Right ventricle myocardium superior (tissue), 1 donor: Measurements from ENCODE around the gene FAM151B. TPM values are rescaled to one million over a fixed set of nuclear protein-coding genes. Genes with fewer than 3 reads are reported as not detected.
"Not testable (repeated sequence)": the region's sequence is repeated elsewhere in the genome, so short reads cannot be mapped to it uniquely, and the experiment has no call there.

Source experiments
- ATAC-seq: fragments of 200-7000 bp; cut with Tn5 transposase; one replicate; pipeline ENCODE4 v1.9.1; 2020; ENCODE audit warnings: mild to moderate bottlenecking; ENCODE audit not compliant: poor library complexity
- DNase-seq: peaks from one replicate; pipeline ENCODE4 v3.0.0-alpha.2; 2020
- intact Hi-C: fragments of 100-400 bp; cut with DNase I; formaldehyde crosslinking; loops from one replicate; pipeline ENCODE4 v1.11.2; 2022
- total RNA-seq: library from RNA; stranded (reverse); fragmentation: NEBNext Ultra II Directional; extraction: Animal tissue kit (Norgen Biotek cat#: 25700); gene quantifications from one replicate; pipeline ENCODE4 v1.2.1, GENCODE V29; 2021
- donor health status: DM: no; HTN: yes; CAD: no; lungs with severe emphysema.

FAM151B gene
- total RNA-seq, 1 donor from 2014 or later, result 1.5 TPM

DNA sequence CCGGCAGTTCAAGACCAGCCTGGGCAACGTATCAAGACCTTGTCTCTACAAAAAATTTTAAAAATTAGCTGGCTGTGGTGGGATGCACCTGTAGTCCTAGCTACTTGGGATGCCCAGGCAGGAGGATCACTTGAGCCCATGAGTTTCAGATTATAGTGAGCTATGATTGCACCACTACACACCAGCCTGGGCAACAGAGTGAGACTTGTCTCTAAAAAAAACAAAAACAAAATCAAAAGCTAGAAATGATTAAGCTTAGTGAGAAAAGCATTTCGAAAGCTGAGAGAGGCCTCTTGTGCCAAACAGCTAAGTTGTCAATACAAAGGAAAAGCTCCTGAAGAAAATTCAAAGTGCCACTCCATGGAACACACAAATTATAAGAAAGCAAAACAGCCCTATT is 4.8 kb downstream of the FAM151B start:
- DNase-seq (no peak), ATAC-seq (no peak)
- intact Hi-C loops, result no loop called here

- ATAC-seq, intact Hi-C loops: not testable (repeated sequence)
Measured at GRCh38 chr5:80493443-80493842, 5.5 kb downstream of the FAM151B start.

GRCh38 chr5:80495891-80496290 is 8.0 kb downstream of the FAM151B start:
- DNase-seq (no peak), ATAC-seq (no peak)
- intact Hi-C loops, result no loop called here

More at GRCh38 chr5:80493443-80493842, 5.5 kb downstream of the FAM151B start:
- not testable (repeated sequence) for DNase-seq

DNA sequence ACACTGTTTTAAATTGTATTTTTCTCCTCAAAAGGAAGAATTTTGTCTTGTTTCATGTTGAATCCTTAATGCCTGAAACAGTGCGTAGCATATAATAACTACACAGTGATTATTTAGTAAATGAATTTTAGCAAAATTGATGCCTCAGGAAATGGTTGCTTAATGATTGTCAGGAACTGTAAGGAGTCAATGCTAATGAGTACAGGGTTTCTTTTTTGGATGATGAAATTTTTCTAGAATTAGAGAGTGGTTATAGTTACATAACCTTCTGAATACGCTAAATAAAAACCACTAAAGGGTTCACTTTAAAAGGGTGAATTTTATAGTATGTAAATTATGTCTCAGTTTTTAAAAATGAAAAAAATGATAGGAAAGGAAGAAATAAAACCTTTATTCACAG is 14.9 kb downstream of the FAM151B start:
- ATAC-seq, result no peak
- intact Hi-C loops, result no loop called here
- no peak for DNase-seq

- intact Hi-C loops, result no loop called here
- DNase-seq (no peak), ATAC-seq (no peak)
Measured at GRCh38 chr5:80503641-80504040, 15.7 kb downstream of the FAM151B start.

- intact Hi-C loops, result no loop called here
- DNase-seq (no peak), ATAC-seq (no peak)
Measured at GRCh38 chr5:80504833-80505232, 16.9 kb downstream of the FAM151B start.

GRCh38 chr5:80507663-80508062 is 19.8 kb downstream of the FAM151B start:
- DNase-seq (no peak), ATAC-seq (no peak)
- intact Hi-C loops, result no loop called here

DNA sequence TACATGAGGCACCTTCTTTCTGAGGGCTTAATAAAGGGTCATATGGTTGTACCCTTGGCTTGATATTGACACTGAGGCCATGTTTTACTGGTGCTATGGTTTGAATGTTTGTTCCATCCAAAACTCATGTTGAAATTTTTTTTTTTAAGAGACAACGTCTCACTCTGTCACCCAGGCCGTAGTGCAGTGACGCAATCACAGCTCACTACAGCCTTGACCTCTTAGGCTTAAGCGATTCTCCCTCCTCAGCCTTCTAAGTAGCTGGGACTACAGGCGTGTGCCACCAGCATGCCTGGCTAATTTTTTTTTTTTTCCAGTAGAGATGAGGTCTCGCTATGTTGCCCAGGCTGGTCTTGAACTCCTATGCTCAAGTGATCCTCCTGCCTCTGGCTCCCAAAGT is 20.9 kb downstream of the FAM151B start:
- ATAC-seq, result no peak
- intact Hi-C loops, result no loop called here
- no peak for DNase-seq

GRCh38 chr5:80509362-80509761 is 21.5 kb downstream of the FAM151B start:
- DNase-seq, result no peak
- ATAC-seq, result no peak
- intact Hi-C loops, result no loop called here

GRCh38 chr5:80516826-80517225 is 28.9 kb downstream of the FAM151B start:
- intact Hi-C loops, result no loop called here
- ATAC-seq, result no peak
- no peak for DNase-seq

DNA sequence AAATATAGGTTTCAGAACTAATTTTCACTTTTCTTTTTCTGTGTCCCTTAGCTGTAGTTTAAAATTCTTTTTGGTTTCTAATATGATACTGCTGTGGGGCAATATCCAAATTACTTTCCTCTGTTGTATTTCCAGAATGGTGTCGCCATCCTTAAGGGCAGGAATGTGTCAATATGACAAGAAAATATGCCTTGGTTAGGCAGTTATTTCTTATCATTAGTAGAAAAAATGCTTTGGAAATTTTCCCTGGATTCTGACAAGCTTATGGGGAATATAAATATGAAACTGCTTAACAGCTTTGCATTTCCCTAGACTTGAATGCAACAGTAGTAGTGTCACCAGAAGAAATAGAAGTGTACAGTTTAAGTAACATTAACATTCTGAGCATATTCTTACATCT is 52.8 kb downstream of the FAM151B start:
- DNase-seq, result no peak
- ATAC-seq, result no peak
- intact Hi-C loops, result no loop called here

DNA sequence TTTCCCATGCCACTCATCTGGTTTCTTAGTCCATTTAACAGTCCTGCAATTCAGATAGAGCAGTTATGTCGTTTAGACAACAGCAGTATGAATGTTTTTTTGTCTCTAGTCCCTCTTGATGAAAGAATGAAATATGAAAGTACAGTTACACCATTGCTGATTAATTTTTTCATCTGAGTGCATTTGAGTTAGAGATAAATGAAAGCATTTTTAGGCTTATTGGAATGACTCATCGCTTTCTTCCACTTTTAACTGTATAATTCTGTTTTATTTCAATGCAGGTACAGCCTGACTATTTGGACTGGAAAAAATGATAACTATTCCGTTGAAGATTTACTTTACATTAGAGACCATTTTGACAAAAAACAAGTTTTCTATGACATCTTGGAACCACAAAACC is 53.5 kb downstream of the FAM151B start:
- DNase-seq (no peak), ATAC-seq (no peak)
- intact Hi-C loops, result no loop called here

- intact Hi-C loops, result no loop called here
- no peak for ATAC-seq
- DNase-seq, result no peak
Measured at GRCh38 chr5:80554646-80555045, 66.7 kb downstream of the FAM151B start.

DNA sequence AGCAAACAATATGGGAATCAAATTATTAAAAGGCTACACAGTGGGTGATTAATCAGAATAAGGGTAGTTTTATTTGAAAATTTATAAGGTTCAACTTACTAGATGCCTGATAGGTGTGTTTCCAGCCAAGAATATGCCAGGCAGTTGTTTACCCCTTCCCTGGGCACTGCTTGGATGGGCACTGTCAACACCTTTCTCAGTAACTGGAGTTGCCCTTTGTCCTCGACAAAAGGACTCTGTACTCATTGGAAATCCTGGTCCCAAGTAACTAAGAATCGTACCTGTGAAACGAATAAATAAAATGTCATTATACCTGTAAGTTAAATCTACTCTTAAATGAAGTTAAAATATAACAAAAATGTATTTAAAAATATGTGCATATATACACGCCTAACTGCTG is 67.2 kb downstream of the FAM151B start:
- ATAC-seq, result no peak
- DNase-seq, result no peak
- intact Hi-C loops, result no loop called here

DNA sequence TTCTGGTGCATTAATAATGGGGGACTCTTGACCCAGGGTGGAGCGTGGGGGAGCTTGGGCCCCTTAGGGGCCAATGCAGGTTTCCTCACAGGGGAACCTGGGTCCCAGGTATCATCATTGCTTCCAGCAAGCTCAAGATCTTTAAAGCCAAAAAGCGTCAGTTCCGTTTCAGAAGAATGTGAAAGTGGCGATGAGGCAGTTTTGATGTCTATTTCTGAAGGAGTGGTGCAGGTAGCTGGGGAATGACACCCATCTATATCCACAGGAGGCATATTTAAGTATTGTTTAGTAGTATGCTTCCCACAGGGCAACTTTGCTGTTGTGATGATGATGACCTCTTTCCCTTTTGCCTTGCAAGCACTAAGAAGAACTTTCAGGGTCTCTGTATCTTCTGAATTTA is 71.3 kb downstream of the FAM151B start:
- intact Hi-C loops, result no loop called here
- ATAC-seq, result no peak
- no peak for DNase-seq

- ATAC-seq (no peak), DNase-seq (no peak)
- intact Hi-C loops, result no loop called here
Measured at GRCh38 chr5:80565330-80565729, 77.4 kb downstream of the FAM151B start.

DNA sequence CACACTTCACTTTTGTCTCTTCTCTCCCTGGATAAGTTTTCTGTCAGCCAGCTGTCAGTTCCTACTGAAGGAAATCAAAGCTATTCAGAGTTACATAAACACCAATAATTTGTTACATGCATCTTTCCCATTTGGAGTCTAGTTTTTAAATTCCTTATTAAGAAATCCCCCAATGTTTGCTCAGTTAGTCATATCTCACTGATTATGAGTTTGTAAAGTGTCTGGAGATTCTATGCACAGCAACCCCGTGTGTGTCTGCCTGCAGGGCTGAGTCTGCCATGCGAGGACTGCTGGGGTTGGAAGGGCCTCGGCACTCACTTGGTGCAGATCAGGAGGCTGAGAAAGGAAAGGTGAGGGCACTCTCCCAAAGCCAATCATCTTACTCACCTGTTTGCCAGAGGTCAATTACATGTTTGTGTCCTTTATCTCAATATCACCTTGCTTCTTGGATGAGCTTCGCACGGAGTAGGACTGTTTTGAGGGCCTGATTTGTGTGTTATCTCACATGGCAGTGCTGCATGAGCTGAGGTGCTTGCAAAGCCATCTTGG is 78.9 kb downstream of the FAM151B start:
- no peak for ATAC-seq
- intact Hi-C loops, result no loop called here

GRCh38 chr5:80568251-80568650 is 80.4 kb downstream of the FAM151B start:
- no peak for ATAC-seq
- no peak for DNase-seq
- intact Hi-C loops, result no loop called here

More for the DNA sequence above, 78.9 kb downstream of the FAM151B start:
- no peak for DNase-seq

DNA sequence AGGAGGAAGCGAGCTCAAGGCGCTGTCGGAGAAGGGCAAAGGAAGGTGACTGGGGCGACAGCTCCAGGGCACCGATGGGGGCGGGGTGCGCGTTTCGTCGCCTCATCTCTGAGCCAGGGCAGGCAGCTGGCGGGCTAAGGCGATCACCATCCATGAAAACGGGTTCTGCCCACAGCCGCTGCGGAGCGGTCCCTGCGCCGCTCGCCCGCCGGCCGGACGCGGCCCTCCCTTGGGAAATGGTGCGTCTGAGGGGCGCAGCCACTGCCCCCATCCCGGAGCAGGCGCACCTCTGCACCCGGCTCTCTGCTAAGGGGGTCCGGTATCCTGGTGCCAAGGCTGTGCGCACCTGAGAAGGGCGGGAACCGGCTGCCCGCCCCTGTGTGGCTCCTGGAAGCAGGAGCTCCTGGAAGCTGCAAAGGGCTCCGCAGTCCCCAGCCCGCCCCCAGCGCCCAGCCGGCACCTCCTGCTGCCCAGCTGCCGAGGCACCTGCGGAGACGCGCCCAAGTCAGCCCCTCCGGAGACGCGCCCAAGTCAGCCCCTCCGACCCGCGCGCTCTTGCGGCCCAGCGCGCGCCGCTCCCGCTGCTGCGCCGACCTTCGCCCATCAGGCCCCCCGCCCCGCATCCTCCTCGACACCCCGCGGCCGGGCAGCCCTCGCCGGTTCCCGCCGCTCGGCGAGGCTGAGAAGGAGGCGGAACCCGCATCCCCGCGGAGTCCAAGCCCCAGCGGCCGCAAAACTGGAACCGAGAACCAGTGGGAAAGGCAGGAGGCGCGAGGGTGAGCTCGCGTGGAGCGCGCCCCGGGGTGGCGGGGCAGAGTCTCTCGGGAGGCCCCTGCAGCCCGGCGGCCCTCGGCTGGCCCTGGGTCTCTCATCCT is 81.4 kb downstream of the FAM151B start:
- no peak for DNase-seq

GRCh38 chr5:80569961-80570786 is 82.3 kb downstream of the FAM151B start, which contains the start of gene ANKRD34B:
Gene ANKRD34B, minus strand, starts transcription at chr5:80570280. Its CDS starts 10,261 bp downstream, at chr5:80560019.
- intact Hi-C loops, result no loop called here
- ATAC-seq, result no peak
- DNase-seq, result peak; percentile 45

More for the DNA sequence above, 81.4 kb downstream of the FAM151B start:
- ATAC-seq, result no peak
- intact Hi-C loops, result no loop called here
